ENCODE data around the gene GBP4. TPM values are rescaled to one million over a fixed set of nuclear protein-coding genes. Genes with fewer than 3 reads are reported as not detected.
A peak's percentile ranks its signal among the peaks of the same experiment; 100 is the strongest.

GBP4 gene, protein sequence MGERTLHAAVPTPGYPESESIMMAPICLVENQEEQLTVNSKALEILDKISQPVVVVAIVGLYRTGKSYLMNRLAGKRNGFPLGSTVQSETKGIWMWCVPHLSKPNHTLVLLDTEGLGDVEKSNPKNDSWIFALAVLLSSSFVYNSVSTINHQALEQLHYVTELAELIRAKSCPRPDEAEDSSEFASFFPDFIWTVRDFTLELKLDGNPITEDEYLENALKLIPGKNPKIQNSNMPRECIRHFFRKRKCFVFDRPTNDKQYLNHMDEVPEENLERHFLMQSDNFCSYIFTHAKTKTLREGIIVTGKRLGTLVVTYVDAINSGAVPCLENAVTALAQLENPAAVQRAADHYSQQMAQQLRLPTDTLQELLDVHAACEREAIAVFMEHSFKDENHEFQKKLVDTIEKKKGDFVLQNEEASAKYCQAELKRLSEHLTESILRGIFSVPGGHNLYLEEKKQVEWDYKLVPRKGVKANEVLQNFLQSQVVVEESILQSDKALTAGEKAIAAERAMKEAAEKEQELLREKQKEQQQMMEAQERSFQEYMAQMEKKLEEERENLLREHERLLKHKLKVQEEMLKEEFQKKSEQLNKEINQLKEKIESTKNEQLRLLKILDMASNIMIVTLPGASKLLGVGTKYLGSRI
- total RNA-seq (2011; cell fraction: chromatin; rRNA removed; ENCODE audit: low replicate concordance), result 0.16 and 0.44 TPM in 2 replicates
- not detected in 2 replicates for total RNA-seq (2011; cell fraction: nucleolus; rRNA removed)
- 0.07 TPM in 1 of 2 replicates, not detected in the other for total RNA-seq (2011; cell fraction: nucleoplasm; rRNA removed)
- total RNA-seq (2014; rRNA removed) (0.05 and 0.08 TPM in 2 replicates), total RNA-seq (2014; rRNA removed; fragmentation: Illumina TruSeq; extraction: Trizol) (0.07 and 0.19 TPM in 2 replicates), total RNA-seq (2015; rRNA removed; fragmentation: Illumina TruSeq; extraction: Trizol) (0.04 and 0.22 TPM in 2 replicates), total RNA-seq (2021) (0.11 and 0.24 TPM in 2 replicates), polyA plus RNA-seq (2011; rRNA removed) (0.40 and 1.5 TPM in 2 replicates), polyA plus RNA-seq (2014; fragmentation: Illumina TruSeq; extraction: Trizol) (0.04 and 0.11 TPM in 2 replicates), polyA plus RNA-seq (2014; fragmentation: Nextera tagmentation; extraction: Ambion mirVana) (under 1 TPM; 0.04 to 0.11 TPM), polyA plus RNA-seq (2014; rRNA removed) (0.07 and 0.17 TPM in 2 replicates), polyA minus RNA-seq (2011; rRNA and poly(A)+ RNA removed) (0.46 and 1.6 TPM in 2 replicates), Bru-seq, nascent RNA (percentile 15 among the genes with signal in this experiment), BruChase-seq, experiment 1, labeled RNA remaining after a 2-hour chase (percentile 5 among the genes with signal in this experiment), BruChase-seq, experiment 2, labeled RNA remaining after a 6-hour chase (percentile 19 among the genes with signal in this experiment)
- polyA plus RNA-seq (2011; cell fraction: cytosol; rRNA removed), result 0.30 and 1.4 TPM in 2 replicates
- polyA plus RNA-seq (2011; cell fraction: nucleus; rRNA removed), result 0.10 and 0.65 TPM in 2 replicates
- polyA plus RNA-seq (2012), result 0.09 and 0.15 TPM in 2 replicates
- 0.82 and 0.86 TPM in 2 replicates for polyA minus RNA-seq (2011; cell fraction: cytosol; rRNA and poly(A)+ RNA removed)
- under 0.01 and 0.89 TPM in 2 replicates for polyA minus RNA-seq (2011; cell fraction: nucleus; rRNA and poly(A)+ RNA removed)
- long read RNA-seq, experiment 1, partial matches to known transcripts, result 0 of 1 reads
- long read RNA-seq, experiment 1, other reads (novel, unspliced or antisense), result 1 of 1 reads
- long read RNA-seq, experiment 2, result 0 reads
- long read RNA-seq, experiment 3, result 0 reads

DNA sequence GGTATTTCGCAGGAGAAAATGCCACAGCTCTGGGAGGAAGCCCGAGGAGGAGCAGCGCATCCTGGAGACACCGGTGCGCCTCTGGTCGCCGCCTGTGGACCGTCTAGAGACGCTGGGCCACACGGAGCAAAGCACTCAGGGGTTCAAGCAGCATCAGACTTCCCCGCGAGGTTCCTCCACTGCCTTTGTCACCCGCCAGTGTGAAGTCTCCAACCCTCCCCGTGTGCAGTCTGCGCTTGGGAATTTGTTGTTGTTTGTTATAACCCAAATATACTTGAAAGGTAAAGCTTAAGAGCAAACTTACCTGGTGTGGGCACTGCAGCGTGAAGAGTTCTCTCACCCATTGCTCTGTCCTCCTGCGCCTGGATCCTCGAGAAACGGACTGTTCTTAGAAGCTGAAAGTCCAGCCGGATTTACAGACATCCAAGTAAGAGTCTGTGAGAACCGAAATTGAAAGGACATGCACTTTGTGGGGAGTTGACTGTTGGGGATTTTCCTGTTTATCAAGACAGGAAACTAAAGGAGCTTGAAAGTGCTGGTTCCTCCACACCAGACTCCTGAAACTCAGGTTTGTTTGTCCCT, at the start of gene GBP4:
Gene GBP4 (minus strand): TSS at position 452 of the 582 bp plus-strand sequence. CDS start 108 bp downstream, at position 344.
- Histone ChIP-seq H3K27ac (ENCODE audit: extremely low read depth, low read depth, low read length) (no peak within 1 kb of the TSS), H3K4me2 (ENCODE audit: insufficient read depth, low read length) (no peak within 1 kb of the TSS), H2AFZ (ENCODE audit: low read depth, low read length) (no peak within 1 kb of the TSS), H3K9me3 (replicated peaks; ENCODE audit: control insufficient read depth, insufficient read depth, low read depth, low read length) (no peaks in the 10 kb centered on the region), H3K4me3 (no peak within 1 kb of the TSS), H3K9ac (ENCODE audit: insufficient read depth in 1 of 2, low read depth in 2 of 2, low read length in 2 of 2) (no peak within 1 kb of the TSS), H4K20me1 (replicated peaks; ENCODE audit: control insufficient read depth, insufficient read depth, low read length) (no peaks in the 10 kb centered on the region), H3K36me3 (ENCODE audit: control insufficient read depth, insufficient read depth, low read length) (no peaks in the 10 kb centered on the region), H3K27me3 (ENCODE audit: control insufficient read depth in 2 of 2, insufficient read depth in 2 of 2, low read length in 2 of 2) (peaks cover 5 to 8% of the 10 kb centered on the region in 2 experiments; a peak in 2 of 5 replicates), H3K9me1 (ENCODE audit: control insufficient read depth, insufficient read depth, low read length) (no peaks in the 10 kb centered on the region), H3K4me1 (replicated peaks in 1 of 2; ENCODE audit: control insufficient read depth in 2 of 2, insufficient read depth in 2 of 2, low read length in 2 of 2) (no peaks in the 10 kb centered on the region), H3K79me2 (ENCODE audit: control insufficient read depth, insufficient read depth, low read length) (no peaks in the 10 kb centered on the region)
- FAIRE-seq (no peak), ATAC-seq (peak; percentile 73), DNase-seq (ENCODE audit: extremely low read depth in 1 of 4, low spot score in 3 of 4) (no peak)
- POLR2A ChIA-PET, result no interaction called here
- no TSS peak for BruUV-seq (replicated peaks)
- intact Hi-C loops (cut with micrococcal nuclease) (loop anchor here (10.0 kb wide), 1 partner anchor 156 kb away; no protein-coding TSS in a partner anchor), in situ Hi-C loops (cut with MboI) (no loop called here)
- under 1% methylated on average over 21 of the region's 21 CpGs for WGBS (ENCODE audit: insufficient coverage, low coverage, missing lambda C conversion rate)
- CTCF ChIA-PET (ENCODE audit: low intra/inter-chr PET ratio), result no interaction called here
- no peak for TF ChIP-seq POLR2AphosphoS5 (IDR thresholded peaks at IDR 0.05; ENCODE audit: control insufficient read depth, insufficient read depth, low read depth, low read length)
- TF ChIP-seq ZNF23 (CRISPR knock-in tag; IDR thresholded peaks at IDR 0.05), result no peak
- TF ChIP-seq TARDBP (IDR thresholded peaks at IDR 0.05), result no peak
- TF ChIP-seq, protein P1, sequence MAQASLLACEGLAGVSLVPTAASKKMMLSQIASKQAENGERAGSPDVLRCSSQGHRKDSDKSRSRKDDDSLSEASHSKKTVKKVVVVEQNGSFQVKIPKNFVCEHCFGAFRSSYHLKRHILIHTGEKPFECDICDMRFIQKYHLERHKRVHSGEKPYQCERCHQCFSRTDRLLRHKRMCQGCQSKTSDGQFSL (CRISPR knock-in tag; IDR thresholded peaks at IDR 0.05), result no peak
- TF ChIP-seq, protein P1 (tag; IDR thresholded peaks at IDR 0.05), result no peak
- no peak for TF ChIP-seq RB1 (IDR thresholded peaks at IDR 0.05; ENCODE audit: low read depth)
- no peak for TF ChIP-seq SNIP1 (IDR thresholded peaks at IDR 0.05; ENCODE audit: low read depth)
- TF ChIP-seq, protein P2, sequence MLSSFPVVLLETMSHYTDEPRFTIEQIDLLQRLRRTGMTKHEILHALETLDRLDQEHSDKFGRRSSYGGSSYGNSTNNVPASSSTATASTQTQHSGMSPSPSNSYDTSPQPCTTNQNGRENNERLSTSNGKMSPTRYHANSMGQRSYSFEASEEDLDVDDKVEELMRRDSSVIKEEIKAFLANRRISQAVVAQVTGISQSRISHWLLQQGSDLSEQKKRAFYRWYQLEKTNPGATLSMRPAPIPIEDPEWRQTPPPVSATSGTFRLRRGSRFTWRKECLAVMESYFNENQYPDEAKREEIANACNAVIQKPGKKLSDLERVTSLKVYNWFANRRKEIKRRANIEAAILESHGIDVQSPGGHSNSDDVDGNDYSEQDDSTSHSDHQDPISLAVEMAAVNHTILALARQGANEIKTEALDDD (IDR thresholded peaks at IDR 0.05), result no peak
- TF ChIP-seq, protein P3, sequence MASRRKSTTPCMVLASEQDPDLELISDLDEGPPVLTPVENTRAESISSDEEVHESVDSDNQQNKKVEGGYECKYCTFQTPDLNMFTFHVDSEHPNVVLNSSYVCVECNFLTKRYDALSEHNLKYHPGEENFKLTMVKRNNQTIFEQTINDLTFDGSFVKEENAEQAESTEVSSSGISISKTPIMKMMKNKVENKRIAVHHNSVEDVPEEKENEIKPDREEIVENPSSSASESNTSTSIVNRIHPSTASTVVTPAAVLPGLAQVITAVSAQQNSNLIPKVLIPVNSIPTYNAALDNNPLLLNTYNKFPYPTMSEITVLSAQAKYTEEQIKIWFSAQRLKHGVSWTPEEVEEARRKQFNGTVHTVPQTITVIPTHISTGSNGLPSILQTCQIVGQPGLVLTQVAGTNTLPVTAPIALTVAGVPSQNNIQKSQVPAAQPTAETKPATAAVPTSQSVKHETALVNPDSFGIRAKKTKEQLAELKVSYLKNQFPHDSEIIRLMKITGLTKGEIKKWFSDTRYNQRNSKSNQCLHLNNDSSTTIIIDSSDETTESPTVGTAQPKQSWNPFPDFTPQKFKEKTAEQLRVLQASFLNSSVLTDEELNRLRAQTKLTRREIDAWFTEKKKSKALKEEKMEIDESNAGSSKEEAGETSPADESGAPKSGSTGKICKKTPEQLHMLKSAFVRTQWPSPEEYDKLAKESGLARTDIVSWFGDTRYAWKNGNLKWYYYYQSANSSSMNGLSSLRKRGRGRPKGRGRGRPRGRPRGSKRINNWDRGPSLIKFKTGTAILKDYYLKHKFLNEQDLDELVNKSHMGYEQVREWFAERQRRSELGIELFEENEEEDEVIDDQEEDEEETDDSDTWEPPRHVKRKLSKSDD (conservative IDR thresholded peaks at IDR 0.05; ENCODE audit: low read length), result no peak
- TF ChIP-seq TEAD1 (CRISPR knock-in tag; IDR thresholded peaks at IDR 0.05), result no peak
- no peak for TF ChIP-seq ZNF586 (CRISPR knock-in tag; conservative IDR thresholded peaks at IDR 0.05)

Data from K562 (cell line).